ENCODE data around the gene ST3GAL2. TPM values are rescaled to one million over a fixed set of nuclear protein-coding genes. Genes with fewer than 3 reads are reported as not detected.

ST3GAL2 gene
- total and polyA plus RNA-seq, 2 donors (not counting 3 experiments of a cell fraction or from before 2014, with no cell fraction given) = 23.0 to 50.4 TPM

- Histone ChIP-seq H3K4me1 (ENCODE audit: control insufficient read depth, extremely low read depth, insufficient read depth, low read length) (no peaks in the 10 kb centered on the region), H3K27ac (ENCODE audit: insufficient read depth, low read depth, low read length) (no peak overlapping the region), H2AFZ (ENCODE audit: low read depth, low read length) (no peak overlapping the region), H3K9ac (replicated peaks; ENCODE audit: extremely low read depth, insufficient read depth, low read length) (no peak overlapping the region), H3K79me2 (ENCODE audit: control insufficient read depth, insufficient read depth, low read length) (no peaks in the 10 kb centered on the region), H3K4me3 (replicated peaks in 1 of 3; ENCODE audit: insufficient read depth in 1 of 3, low read depth in 1 of 3, low read length in 3 of 3) (no peak overlapping the region), H3K9me1 (replicated peaks; ENCODE audit: control insufficient read depth, extremely low read depth, insufficient read depth, low read length) (no peaks in the 10 kb centered on the region), H3K36me3 (ENCODE audit: control insufficient read depth in 2 of 2, extremely low read depth in 1 of 2, insufficient read depth in 2 of 2, low read length in 2 of 2) (peaks cover 19 to 33% of the 10 kb centered on the region in 2 experiments), H3K27me3 (ENCODE audit: control insufficient read depth in 2 of 2, insufficient read depth in 2 of 2, low read length in 2 of 2) (no peaks in the 10 kb centered on the region), H3K4me2 (ENCODE audit: insufficient read depth, low read length) (no peak overlapping the region), H4K20me1 (replicated peaks; ENCODE audit: control insufficient read depth, extremely low read depth, insufficient read depth, low read length) (no peaks in the 10 kb centered on the region), H3K9me3 (replicated peaks; ENCODE audit: control insufficient read depth, insufficient read depth, low read length) (no peaks in the 10 kb centered on the region)
- no peak for FAIRE-seq
- no peak for TF ChIP-seq MYC (IDR thresholded peaks at IDR 0.05; ENCODE audit: low read depth, low read length)
- no peak for TF ChIP-seq POLR2A (IDR thresholded peaks at IDR 0.05; ENCODE audit: low read depth, low read length)
- no peak for DNase-seq (ENCODE audit: low read depth, low spot score)
- dilution Hi-C loops (cut with MboI; ENCODE audit: extremely low pct_ligation_motif_present, low sequenced_read_pairs) = no loop called here
- POLR2A ChIA-PET = no interaction called here
- intact Hi-C loops (cut with micrococcal nuclease) = no loop called here
- no TSS peak for BruUV-seq (replicated peaks)
- CTCF ChIA-PET = interaction anchor here (1.1 to 3.7 kb wide), 3 partner anchors 10 to 35 kb away, joined by 3 to 14 read pairs (median 5); no protein-coding TSS in a partner anchor
Measured at GRCh38 chr16:70359552-70359951, 79.3 kb downstream of the ST3GAL2 start.

- Histone ChIP-seq H3K9me1 (replicated peaks; ENCODE audit: control insufficient read depth, extremely low read depth, insufficient read depth, low read length) (no peaks in the 10 kb centered on the region), H3K4me2 (ENCODE audit: insufficient read depth, low read length) (no peak overlapping the region), H2AFZ (ENCODE audit: low read depth, low read length) (no peak overlapping the region), H3K4me3 (replicated peaks in 1 of 3; ENCODE audit: insufficient read depth in 1 of 3, low read depth in 1 of 3, low read length in 3 of 3) (no peak overlapping the region), H3K9ac (replicated peaks; ENCODE audit: extremely low read depth, insufficient read depth, low read length) (no peak overlapping the region), H3K27me3 (ENCODE audit: control insufficient read depth in 2 of 2, insufficient read depth in 2 of 2, low read length in 2 of 2) (no peaks in the 10 kb centered on the region), H3K36me3 (ENCODE audit: control insufficient read depth in 2 of 2, extremely low read depth in 1 of 2, insufficient read depth in 2 of 2, low read length in 2 of 2) (peaks cover 2% of the 10 kb centered on the region in 2 experiments), H3K27ac (ENCODE audit: insufficient read depth, low read depth, low read length) (no peak overlapping the region), H4K20me1 (replicated peaks; ENCODE audit: control insufficient read depth, extremely low read depth, insufficient read depth, low read length) (no peaks in the 10 kb centered on the region), H3K9me3 (replicated peaks; ENCODE audit: control insufficient read depth, insufficient read depth, low read length) (no peaks in the 10 kb centered on the region), H3K4me1 (ENCODE audit: control insufficient read depth, extremely low read depth, insufficient read depth, low read length) (peaks cover 11% of the 10 kb centered on the region), H3K79me2 (ENCODE audit: control insufficient read depth, insufficient read depth, low read length) (peaks cover 31% of the 10 kb centered on the region)
- intact Hi-C loops (cut with micrococcal nuclease) = no loop called here
- CTCF ChIA-PET = no interaction called here
- TF ChIP-seq MAX (IDR thresholded peaks at IDR 0.05; ENCODE audit: insufficient read depth, insufficient read length) (no peak), FOS (IDR thresholded peaks at IDR 0.05; ENCODE audit: borderline replicate concordance, insufficient read depth, low read length) (no peak), GATA2 (IDR thresholded peaks at IDR 0.05; ENCODE audit: insufficient read depth, insufficient read length, low read depth, low read length) (no peak), POLR2AphosphoS5 (IDR thresholded peaks at IDR 0.05; ENCODE audit: insufficient read depth, low read depth, low read length) (no peak), MYC (IDR thresholded peaks at IDR 0.05; ENCODE audit: low read depth, low read length) (no peak), POLR2A (IDR thresholded peaks at IDR 0.05; ENCODE audit: low read depth, low read length) (no peak), EZH2 (IDR thresholded peaks at IDR 0.05; ENCODE audit: borderline replicate concordance, low read depth, low read length, severe bottlenecking) (no peak), JUN (IDR thresholded peaks at IDR 0.05; ENCODE audit: borderline replicate concordance, insufficient read depth, insufficient read length, low read depth) (no peak), CTCF (IDR thresholded peaks at IDR 0.05; ENCODE audit: extremely low read depth in 1 of 2, insufficient read depth in 1 of 2, low read depth in 1 of 2, low read length in 2 of 2) (no peak)
- POLR2A ChIA-PET = no interaction called here
- dilution Hi-C loops (cut with MboI; ENCODE audit: extremely low pct_ligation_motif_present, low sequenced_read_pairs) = no loop called here
- DNase-seq (ENCODE audit: low read depth, low spot score) (no peak), FAIRE-seq (no peak)
- no TSS peak for BruUV-seq (replicated peaks)
Measured at GRCh38 chr16:70349783-70350182, 89.1 kb downstream of the ST3GAL2 start.

Measured in endothelial cell of umbilical vein (primary cell).